ENCODE measurements around the gene ACOT11.

ACOT11 gene

DNA sequence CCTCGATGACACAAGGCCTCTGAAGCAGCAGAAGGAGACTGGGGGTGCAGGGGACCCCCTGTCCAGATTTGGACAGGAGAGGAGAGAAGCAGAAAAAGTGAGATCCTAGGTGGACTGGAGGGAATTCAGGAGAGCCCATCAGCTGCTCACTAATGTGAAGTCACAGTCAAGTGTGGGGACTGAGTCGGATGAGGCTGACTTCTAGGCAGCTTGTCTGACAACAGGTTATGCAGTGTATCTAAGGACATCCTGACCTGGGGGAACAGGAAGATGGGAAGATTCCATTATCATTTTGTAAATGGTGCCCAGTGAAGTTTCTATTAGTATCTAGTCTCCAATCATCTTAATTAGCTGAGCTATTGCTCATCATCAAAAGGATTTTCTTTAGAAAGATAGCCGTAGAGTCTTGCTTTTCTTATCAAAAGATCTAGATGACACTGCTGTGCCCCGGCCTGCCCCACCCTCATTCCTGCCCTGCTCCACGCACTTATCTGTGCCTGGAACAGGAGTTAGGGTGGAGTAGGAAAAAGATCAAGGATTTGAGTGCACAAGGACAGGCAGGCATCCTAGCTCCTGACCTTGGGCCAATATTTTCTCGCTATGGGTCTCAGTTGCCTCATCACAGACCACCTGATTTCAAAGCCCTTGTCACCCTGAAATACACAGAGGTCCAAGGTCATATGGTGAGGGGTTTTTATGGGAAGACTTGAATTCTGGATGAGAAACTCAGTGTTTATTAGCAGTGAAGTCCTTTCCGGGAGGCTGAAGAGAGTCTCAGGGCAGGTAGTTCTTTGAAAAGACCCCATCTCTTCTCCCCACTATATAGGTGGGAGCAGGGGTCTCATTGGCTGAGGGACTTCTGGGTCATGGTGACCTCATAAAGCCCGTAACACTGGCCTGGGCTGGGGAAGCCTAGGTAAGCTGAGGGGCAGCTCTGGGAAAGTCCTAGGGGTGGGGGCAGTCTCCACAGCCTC, 93.1 kb downstream of the ACOT11 start, which contains the start of gene MROH7:
Gene MROH7, plus strand, starts transcription at position 924 of the 974 bp plus-strand sequence. CDS start 11,141 bp downstream, outside the sequence.
- DNase-seq (ENCODE audit: low read depth in 3 of 3, low spot score in 1 of 3) = no peak

GRCh38 chr1:54643736-54644135, 95.7 kb downstream of the ACOT11 start:
- no peak for DNase-seq (ENCODE audit: low read depth in 3 of 3, low spot score in 1 of 3)

GRCh38 chr1:54645806-54646676, 98.0 kb downstream of the ACOT11 start:
- DNase-seq (ENCODE audit: low read depth in 3 of 3, low spot score in 1 of 3) = no peak

- no peak for DNase-seq (ENCODE audit: low read depth in 3 of 3, low spot score in 1 of 3)
Observed at GRCh38 chr1:54649130-54649898, 101.3 kb downstream of the ACOT11 start.

GRCh38 chr1:54649921-54650320, 101.9 kb downstream of the ACOT11 start:
- no peak for DNase-seq (ENCODE audit: low read depth in 3 of 3, low spot score in 1 of 3)

- no peak for DNase-seq (ENCODE audit: low read depth in 3 of 3, low spot score in 1 of 3)
Observed at GRCh38 chr1:54650417-54650816, 102.4 kb downstream of the ACOT11 start.

DNA sequence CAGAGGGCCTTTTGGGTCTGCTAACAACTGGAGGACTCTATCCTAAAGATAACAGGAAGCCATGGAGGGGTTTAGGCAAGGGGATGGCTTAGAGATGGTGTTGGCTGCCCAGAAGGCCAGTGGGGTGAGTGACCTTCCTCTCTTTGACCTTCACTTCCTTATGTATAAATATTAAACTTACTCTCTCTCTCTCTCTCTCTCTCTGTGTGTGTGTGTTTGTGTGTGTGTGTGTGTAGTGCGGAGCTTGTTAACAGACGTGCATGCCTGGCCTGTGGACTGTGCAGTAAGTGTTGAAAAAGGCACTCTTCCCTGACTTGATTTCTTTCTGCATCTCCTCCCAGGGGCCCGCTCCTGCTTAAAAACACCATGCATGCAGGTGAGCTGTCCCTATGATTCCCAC, 103.6 kb downstream of the ACOT11 start:
- no peak for DNase-seq (ENCODE audit: low read depth in 3 of 3, low spot score in 1 of 3)

GRCh38 chr1:54652168-54652567, 104.1 kb downstream of the ACOT11 start:
- no peak for DNase-seq (ENCODE audit: low read depth in 3 of 3, low spot score in 1 of 3)

DNA sequence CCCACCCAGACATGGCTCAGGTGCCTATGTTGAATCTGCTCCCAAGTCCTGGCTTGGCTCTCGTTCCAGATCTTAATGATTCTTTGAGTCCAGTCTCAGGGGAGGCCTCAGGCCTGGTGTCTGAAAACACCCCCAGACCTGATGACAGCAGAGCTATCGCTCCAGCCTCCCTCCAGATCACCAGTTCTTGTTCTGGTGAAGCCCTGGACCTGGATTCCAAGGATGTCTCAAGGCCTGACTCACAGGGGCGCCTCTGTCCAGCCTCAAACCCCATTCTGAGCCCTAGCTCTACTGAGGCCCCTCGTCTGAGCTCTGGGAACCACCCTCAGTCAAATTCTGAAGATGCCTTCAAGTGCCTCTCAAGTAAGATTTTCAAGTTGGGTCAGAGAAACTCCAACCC, 105.0 kb downstream of the ACOT11 start:
- no peak for DNase-seq (ENCODE audit: low read depth in 3 of 3, low spot score in 1 of 3)

DNA sequence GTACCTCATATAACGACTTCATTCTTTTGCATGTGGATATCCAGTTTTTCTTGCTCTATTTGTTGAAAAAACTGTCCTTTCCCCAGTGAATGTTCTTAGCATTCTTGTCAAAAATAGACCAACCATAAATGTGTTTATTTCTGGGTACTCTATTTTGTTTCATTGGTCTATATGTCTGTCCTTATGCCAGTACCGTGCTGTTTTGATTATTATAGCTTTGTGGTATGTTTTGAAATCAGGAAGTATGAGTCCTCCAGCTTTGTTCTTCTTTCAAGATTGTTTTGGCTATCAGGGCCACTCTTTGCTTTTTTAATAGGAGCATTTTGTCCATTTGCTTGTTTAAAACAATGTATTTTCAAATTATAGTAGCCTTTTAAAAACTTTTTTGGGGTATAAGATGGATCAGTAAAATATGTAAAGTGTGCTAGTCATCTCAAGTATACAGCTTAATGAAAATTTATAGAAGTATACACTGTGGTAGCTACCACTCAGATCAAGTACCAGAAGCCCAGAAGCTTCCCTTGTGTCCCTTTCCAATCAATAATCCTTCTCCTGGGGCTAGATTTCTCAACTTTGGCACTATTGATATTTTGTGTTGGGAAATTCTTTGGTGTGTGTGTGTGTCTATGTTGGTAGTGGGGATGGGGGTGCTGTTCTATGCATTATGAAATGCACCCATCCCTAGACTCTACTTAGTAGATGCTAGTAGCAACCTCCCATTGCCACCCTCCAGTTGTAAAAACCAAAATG, 110.3 kb downstream of the ACOT11 start:
- no peak for DNase-seq (ENCODE audit: low read depth in 3 of 3, low spot score in 1 of 3)
